Motor neuron (in vitro differentiated cells): Measurements from ENCODE around the gene CCDC14. TPM values are rescaled to one million over a fixed set of nuclear protein-coding genes. Genes with fewer than 3 reads are reported as not detected.

Experiments
- ATAC-seq, 8 experiments: fragments of 200-7000 bp; cut with Tn5 transposase; replicated peaks in 6 of 8; 2 replicates each; pipeline ENCODE4 v1.8.0; 2021; ENCODE audit warnings: mild to moderate bottlenecking in 8 of 8, moderate library complexity in 8 of 8
- H3K27ac ChIP-seq, 2 donors: fragments of 250-450 bp; sonication (Bioruptor Pico); 2 replicates each; pipeline ENCODE4 v1.9.0; 2021; ENCODE audit warnings: antibody characterized with exemption in 2 of 2, mild to moderate bottlenecking in 2 of 2, moderate library complexity in 1 of 2
- H3K4me1 ChIP-seq, 2 donors: fragments of 250-450 bp; sonication (Bioruptor Pico); replicated peaks in 1 of 2; 2 replicates each; pipeline ENCODE4 v1.6.1; 2021; ENCODE audit warnings: antibody characterized with exemption in 2 of 2, mild to moderate bottlenecking in 2 of 2, moderate library complexity in 1 of 2
- H3K4me3 ChIP-seq, 5 donors: fragments of 250-450 bp; sonication (Bioruptor Pico); 2 replicates each; pipeline ENCODE4 v1.9.0; 2021; ENCODE audit warnings: antibody characterized with exemption in 5 of 5, mild to moderate bottlenecking in 5 of 5, moderate library complexity in 4 of 5
- WGBS, 10 experiments: fragments of 450-650 bp; shearing (Covaris generic); methylation state at CpG; one replicate each; pipeline ENCODE4 v1.0.0; 2022; 5-methylcytosine and 5-hydroxymethylcytosine counted together
- in situ Hi-C, 9 experiments: fragments of 400-800 bp; cut with MboI; loops; one replicate each; pipeline ENCODE4 v1.15.0; 2021; ENCODE audit warnings: low sequenced_read_pairs in 9 of 9, low pct_unique_long_range_greater_than_20kb in 2 of 9; ENCODE audit not compliant: unreplicated experiment in 9 of 9
- total RNA-seq, 8 experiments: library from RNA; unstranded; fragments of 300-600 nt; gene quantifications; 2 replicates each; pipeline versions ENCODE4 v1.2.3 to v1.2.4, GENCODE V29; 2022

Gene CCDC14
- total RNA-seq, 8 experiments from 2014 or later, result 26.1 to 113 (median 49.4) TPM

- Histone ChIP-seq H3K27ac (no peak overlapping the region), H3K4me3 (no peak overlapping the region), H3K4me1 (no peaks in the 10 kb centered on the region)
- in situ Hi-C loops, result no loop called here
- no peak for ATAC-seq
- 73 to 100% (median 86%) methylated on average over 1 to 4 of the region's 4 CpGs; no CpG with 5 or more reads in 6 of the 10 experiments for WGBS, 10 experiments
Observed at GRCh38 chr3:123883111-123883510, 77.9 kb downstream of the CCDC14 start.

- H3K4me1 ChIP-seq, result no peaks in the 10 kb centered on the region
- no peak overlapping the region for H3K27ac ChIP-seq
- H3K4me3 ChIP-seq, result no peak overlapping the region
- no peak for ATAC-seq
- in situ Hi-C loops, result no loop called here
- 83 to 100% (median 86%) methylated on average over 1 to 2 of the region's 2 CpGs; no CpG with 5 or more reads in 7 of the 10 experiments for WGBS, 10 experiments
Observed at GRCh38 chr3:123881771-123882170, 79.3 kb downstream of the CCDC14 start.

GRCh38 chr3:123880998-123881561 lies 79.9 kb downstream of the CCDC14 start:
- ATAC-seq, result peak in 3 of 8 experiments; percentile 2 to 10 (median 9)
- 46 to 92% (median 64%) methylated on average over 1 to 5 of the region's 6 CpGs; no CpG with 5 or more reads in 3 of the 10 experiments for WGBS, 10 experiments
- in situ Hi-C loops, result no loop called here
- Histone ChIP-seq H3K27ac (no peak overlapping the region), H3K4me1 (no peaks in the 10 kb centered on the region), H3K4me3 (no peak overlapping the region)

- 50 to 100% (median 100%) methylated on average over 1 to 5 of the region's 7 CpGs; no CpG with 5 or more reads in 3 of the 10 experiments for WGBS, 10 experiments
- ATAC-seq, result no peak
- in situ Hi-C loops, result no loop called here
- H3K27ac ChIP-seq, result no peak overlapping the region
- H3K4me1 ChIP-seq, result no peaks in the 10 kb centered on the region
- H3K4me3 ChIP-seq, result no peak overlapping the region
Observed at GRCh38 chr3:123878807-123879206, 82.2 kb downstream of the CCDC14 start.

GRCh38 chr3:123877965-123878364 lies 83.1 kb downstream of the CCDC14 start:
- ATAC-seq, result no peak
- 0 to 92% (median 63%) methylated on average over 1 to 3 of the region's 4 CpGs; no CpG with 5 or more reads in 6 of the 10 experiments for WGBS, 10 experiments
- H3K4me3 ChIP-seq, result no peak overlapping the region
- no peaks in the 10 kb centered on the region for H3K4me1 ChIP-seq
- in situ Hi-C loops, result no loop called here
- H3K27ac ChIP-seq, result no peak overlapping the region

GRCh38 chr3:123877466-123877865 lies 83.6 kb downstream of the CCDC14 start:
- in situ Hi-C loops, result no loop called here
- peaks cover 0 to 2% of the 10 kb centered on the region in 2 donors for H3K4me1 ChIP-seq
- ATAC-seq, result no peak

GRCh38 chr3:123876858-123877257 lies 84.2 kb downstream of the CCDC14 start:
- Histone ChIP-seq H3K27ac (no peak overlapping the region), H3K4me3 (no peak overlapping the region), H3K4me1 (peaks cover 0 to 6% of the 10 kb centered on the region in 2 donors)
- no peak for ATAC-seq
- in situ Hi-C loops, result no loop called here

More at GRCh38 chr3:123877466-123877865, 83.6 kb downstream of the CCDC14 start:
- Histone ChIP-seq H3K4me3 (no peak overlapping the region), H3K27ac (no peak overlapping the region)
- WGBS, 10 experiments, result 43 to 100% (median 82%) methylated on average over 1 to 4 of the region's 4 CpGs; no CpG with 5 or more reads in 2 of the 10 experiments

GRCh38 chr3:123872621-123873020 lies 88.4 kb downstream of the CCDC14 start:
- no peak for ATAC-seq
- in situ Hi-C loops, result no loop called here

GRCh38 chr3:123871946-123872345 lies 89.1 kb downstream of the CCDC14 start:
- 0 to 100% (median 47%) methylated on average over 1 of the region's 1 CpG; no CpG with 5 or more reads in 2 of the 10 experiments for WGBS, 10 experiments
- Histone ChIP-seq H3K4me3 (no peak overlapping the region), H3K27ac (no peak overlapping the region), H3K4me1 (peaks cover 0 to 8% of the 10 kb centered on the region in 2 donors)
- peak in 5 of 8 experiments; percentile 39 to 96 (median 71) for ATAC-seq
- in situ Hi-C loops, result no loop called here

More at GRCh38 chr3:123872621-123873020, 88.4 kb downstream of the CCDC14 start:
- 33 to 83% (median 40%) methylated on average over 1 of the region's 1 CpG; no CpG with 5 or more reads in 4 of the 10 experiments for WGBS, 10 experiments
- Histone ChIP-seq H3K27ac (no peak overlapping the region), H3K4me3 (no peak overlapping the region), H3K4me1 (peaks cover 0 to 8% of the 10 kb centered on the region in 2 donors)

- in situ Hi-C loops, result no loop called here
- peaks cover 0 to 8% of the 10 kb centered on the region in 2 donors for H3K4me1 ChIP-seq
- no peak overlapping the region for H3K4me3 ChIP-seq
- no CpG with 5 or more reads among the region's 1 CpG for WGBS, 10 experiments
- H3K27ac ChIP-seq, result no peak overlapping the region
- peak in 1 of 8 experiments; percentile 36 for ATAC-seq
Observed at GRCh38 chr3:123870033-123870432, 91.0 kb downstream of the CCDC14 start.

GRCh38 chr3:123869165-123869564 lies 91.9 kb downstream of the CCDC14 start:
- in situ Hi-C loops, result no loop called here
- peaks cover 0 to 8% of the 10 kb centered on the region in 2 donors for H3K4me1 ChIP-seq
- H3K4me3 ChIP-seq, result no peak overlapping the region
- no peak overlapping the region for H3K27ac ChIP-seq
- WGBS, 10 experiments, result 40 to 80% (median 60%) methylated on average over 1 of the region's 1 CpG; no CpG with 5 or more reads in 7 of the 10 experiments
- no peak for ATAC-seq

GRCh38 chr3:123864706-123865105 lies 96.3 kb downstream of the CCDC14 start:
- ATAC-seq, result no peak
- Histone ChIP-seq H3K4me1 (no peaks in the 10 kb centered on the region), H3K27ac (no peak overlapping the region), H3K4me3 (no peak overlapping the region)
- 80 to 100% (median 93%) methylated on average over 1 to 4 of the region's 4 CpGs; no CpG with 5 or more reads in 3 of the 10 experiments for WGBS, 10 experiments
- in situ Hi-C loops, result no loop called here
